Smooth muscle cell of the umbilical artery (primary cell): ENCODE measurements around the gene IFNB1. TPM values are rescaled to one million over a fixed set of nuclear protein-coding genes. Genes with fewer than 3 reads are reported as not detected.

Experiments used
- total RNA-seq: library from RNA; depleted of rRNA; stranded (reverse); fragments of >200 nt; gene quantifications from 2 replicates; pipeline ENCODE4 v1.2.3, GENCODE V29; 2014

IFNB1 gene
- 0.30 TPM in 1 of 2 replicates, not detected in the other for total RNA-seq

GRCh38 chr9:21077781-21078180 is at the start of gene IFNB1:
Gene IFNB1, minus strand, starts transcription at chr9:21077942. Its CDS starts 73 bp downstream, at chr9:21077869.

GRCh38 chr9:21031091-21031807 is 46.5 kb downstream of the IFNB1 start, which contains the start of gene HACD4:
Gene HACD4, minus strand, starts transcription at chr9:21031640. Its CDS starts 50 bp downstream, at chr9:21031590.

Other genes starting within 250 kb of the IFNB1 start
- 2.1 and 4.2 TPM in 2 replicates for gene HACD4, start 46.3 kb downstream of the IFNB1 start, total RNA-seq
- not detected in 2 replicates for gene IFNW1, start 63.9 kb upstream of the IFNB1 start, total RNA-seq
- gene IFNA21, start 88.7 kb upstream of the IFNB1 start, total RNA-seq = not detected in 2 replicates
- gene IFNA4, start 109.6 kb upstream of the IFNB1 start, total RNA-seq = not detected in 2 replicates
- gene IFNA7, start 124.3 kb upstream of the IFNB1 start, total RNA-seq = not detected in 2 replicates
- not detected in 2 replicates for gene IFNA10, start 129.2 kb upstream of the IFNB1 start, total RNA-seq
- gene IFNA16, start 139.4 kb upstream of the IFNB1 start, total RNA-seq = not detected in 2 replicates
- not detected in 2 replicates for gene IFNA17, start 150.3 kb upstream of the IFNB1 start, total RNA-seq
- not detected in 2 replicates for gene IFNA14, start 162.1 kb upstream of the IFNB1 start, total RNA-seq
- gene IFNA5, start 227.4 kb upstream of the IFNB1 start, total RNA-seq = not detected in 2 replicates